ENCODE measurements around the gene CDH23.

Gene CDH23

GRCh38 chr10:71815515-71816130, 418.9 kb downstream of the CDH23 start:
- TF ChIP-seq ZC3H10 (CRISPR knock-in tag; IDR thresholded peaks at IDR 0.05) (no peak), GLIS3 (CRISPR knock-in tag; IDR thresholded peaks at IDR 0.05) (no peak), ZFP3 (CRISPR knock-in tag; IDR thresholded peaks at IDR 0.05) (no peak), OSR1 (CRISPR knock-in tag; IDR thresholded peaks at IDR 0.05) (no peak), TSHZ2 (CRISPR knock-in tag; IDR thresholded peaks at IDR 0.05) (no peak), ZNF70 (CRISPR knock-in tag; IDR thresholded peaks at IDR 0.05) (no peak), CSRNP3 (CRISPR knock-in tag; IDR thresholded peaks at IDR 0.05) (no peak), TCF4 (CRISPR knock-in tag; IDR thresholded peaks at IDR 0.05; ENCODE audit: borderline replicate concordance) (no peak), CSDC2 (CRISPR knock-in tag; IDR thresholded peaks at IDR 0.05) (no peak), ZNF565 (CRISPR knock-in tag; conservative IDR thresholded peaks at IDR 0.05; ENCODE audit: low read depth) (no peak), BACH2 (CRISPR knock-in tag; IDR thresholded peaks at IDR 0.05; ENCODE audit: borderline replicate concordance) (no peak), ISL1 (CRISPR knock-in tag; IDR thresholded peaks at IDR 0.05) (no peak), PATZ1 (CRISPR knock-in tag; IDR thresholded peaks at IDR 0.05; ENCODE audit: borderline replicate concordance) (no peak), ARNTL (CRISPR knock-in tag; IDR thresholded peaks at IDR 0.05; ENCODE audit: borderline replicate concordance, low read depth) (no peak), TOX (CRISPR knock-in tag; IDR thresholded peaks at IDR 0.05; ENCODE audit: borderline replicate concordance) (no peak), RARB (CRISPR knock-in tag; IDR thresholded peaks at IDR 0.05) (no peak), SNAI2 (CRISPR knock-in tag; IDR thresholded peaks at IDR 0.05) (no peak), ZFP30 (CRISPR knock-in tag; IDR thresholded peaks at IDR 0.05) (no peak), ZNF8 (CRISPR knock-in tag; IDR thresholded peaks at IDR 0.05) (no peak)
- no peak for ATAC-seq

- TF ChIP-seq ARNTL (CRISPR knock-in tag; IDR thresholded peaks at IDR 0.05; ENCODE audit: borderline replicate concordance, low read depth) (no peak), ESRRG (CRISPR knock-in tag; IDR thresholded peaks at IDR 0.05) (no peak), POU6F1 (CRISPR knock-in tag; IDR thresholded peaks at IDR 0.05; ENCODE audit: borderline replicate concordance, low read depth) (no peak), PPARA (CRISPR knock-in tag; IDR thresholded peaks at IDR 0.05; ENCODE audit: borderline replicate concordance) (no peak), GLIS3 (CRISPR knock-in tag; IDR thresholded peaks at IDR 0.05) (no peak)
- ATAC-seq: no peak
These were observed 419.7 kb downstream of the CDH23 start for GRCh38 chr10:71816421-71816851.

GRCh38 chr10:71816936-71817618, 420.4 kb downstream of the CDH23 start:
- no peak for ATAC-seq
- no peak for TF ChIP-seq PATZ1 (CRISPR knock-in tag; IDR thresholded peaks at IDR 0.05; ENCODE audit: borderline replicate concordance)
- no peak for TF ChIP-seq TSHZ2 (CRISPR knock-in tag; IDR thresholded peaks at IDR 0.05)
- no peak for TF ChIP-seq ZFP30 (CRISPR knock-in tag; IDR thresholded peaks at IDR 0.05)
- no peak for TF ChIP-seq ZC3H10 (CRISPR knock-in tag; IDR thresholded peaks at IDR 0.05)
- TF ChIP-seq ZNF70 (CRISPR knock-in tag; IDR thresholded peaks at IDR 0.05): no peak
- no peak for TF ChIP-seq PPARA (CRISPR knock-in tag; IDR thresholded peaks at IDR 0.05; ENCODE audit: borderline replicate concordance)
- TF ChIP-seq ISL1 (CRISPR knock-in tag; IDR thresholded peaks at IDR 0.05): no peak
- TF ChIP-seq GLIS3 (CRISPR knock-in tag; IDR thresholded peaks at IDR 0.05): no peak
- no peak for TF ChIP-seq ZNF8 (CRISPR knock-in tag; IDR thresholded peaks at IDR 0.05)
- no peak for TF ChIP-seq RARB (CRISPR knock-in tag; IDR thresholded peaks at IDR 0.05)
- TF ChIP-seq TOX (CRISPR knock-in tag; IDR thresholded peaks at IDR 0.05; ENCODE audit: borderline replicate concordance): no peak
- TF ChIP-seq CSDC2 (CRISPR knock-in tag; IDR thresholded peaks at IDR 0.05): no peak
- no peak for TF ChIP-seq TCF4 (CRISPR knock-in tag; IDR thresholded peaks at IDR 0.05; ENCODE audit: borderline replicate concordance)
- no peak for TF ChIP-seq BACH2 (CRISPR knock-in tag; IDR thresholded peaks at IDR 0.05; ENCODE audit: borderline replicate concordance)
- no peak for TF ChIP-seq ARNTL (CRISPR knock-in tag; IDR thresholded peaks at IDR 0.05; ENCODE audit: borderline replicate concordance, low read depth)
